Breast epithelium (tissue), 3 donors: ENCODE data around the gene KLHL8.

Source experiments
- CTCF ChIP-seq, 3 donors: fragments of 450-650 bp; IDR thresholded peaks; one replicate each; pipeline ENCODE4 v1.5.1; 2016 to 2017; ENCODE audit warnings: antibody characterized with exemption in 3 of 3, mild to moderate bottlenecking in 3 of 3, moderate library complexity in 3 of 3
- POLR2A ChIP-seq: fragments of 450-650 bp; IDR thresholded peaks from one replicate; pipeline ENCODE4 v1.6.1; 2016; ENCODE audit warnings: antibody characterized with exemption, mild to moderate bottlenecking, moderate library complexity

DNA sequence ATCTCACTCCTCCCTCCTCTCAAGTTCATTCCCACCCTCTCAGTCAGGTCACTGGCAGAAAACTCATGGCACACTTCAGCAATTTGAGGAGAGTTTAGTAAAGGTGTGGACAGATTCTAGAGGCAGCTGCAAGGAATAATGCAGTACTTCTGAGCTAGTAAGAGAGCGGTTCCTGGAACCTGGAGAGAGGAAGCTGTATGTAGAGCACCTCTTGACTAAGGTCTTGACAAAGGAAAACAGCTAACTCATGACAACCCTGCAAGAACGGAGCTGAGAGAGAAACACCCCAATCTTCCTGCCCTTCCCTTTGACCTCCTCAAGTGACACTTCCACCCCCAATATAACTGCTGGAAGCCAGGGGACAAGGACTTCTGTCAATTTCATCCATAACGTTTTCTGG, 9.6 kb upstream of the KLHL8 start:
- TF ChIP-seq CTCF (IDR thresholded peaks at IDR 0.05) (no peak), POLR2A (no peak)
